HG03066 (cell line): Measurements from ENCODE around the gene SRGAP1.
A peak's percentile ranks its signal among the peaks of the same experiment; 100 is the strongest.
"Not testable (repeated sequence)": the region's sequence is repeated elsewhere in the genome, so short reads cannot be mapped to it uniquely, and the experiment has no call there.

Experiments used
- ATAC-seq: cut with Tn5 transposase; IDR thresholded peaks from one replicate; pipeline ENCODE4 v1.9.1; 2021; ENCODE audit warnings: low read depth; ENCODE audit not compliant: unreplicated experiment

SRGAP1 gene

GRCh38 chr12:64178122-64178521 lies 333.6 kb downstream of the SRGAP1 start:
- ATAC-seq, result no peak

- ATAC-seq, result no peak
Measured at GRCh38 chr12:64180951-64181350, 336.5 kb downstream of the SRGAP1 start.

GRCh38 chr12:64181430-64182291 lies 337.2 kb downstream of the SRGAP1 start:
- no peak for ATAC-seq

GRCh38 chr12:64184216-64184615 lies 339.7 kb downstream of the SRGAP1 start:
- no peak for ATAC-seq

- peak; percentile 69 for ATAC-seq
Measured at GRCh38 chr12:64186789-64187188, 342.3 kb downstream of the SRGAP1 start.

- ATAC-seq, result no peak
Measured at GRCh38 chr12:64187370-64187769, 342.9 kb downstream of the SRGAP1 start.

GRCh38 chr12:64187794-64188193 lies 343.3 kb downstream of the SRGAP1 start:
- no peak for ATAC-seq

GRCh38 chr12:64189530-64189929 lies 345.0 kb downstream of the SRGAP1 start:
- ATAC-seq, result no peak

- ATAC-seq, result no peak
Measured at GRCh38 chr12:64190140-64190539, 345.6 kb downstream of the SRGAP1 start.

- ATAC-seq, result peak; percentile 87
Measured at GRCh38 chr12:64192644-64193444, 348.3 kb downstream of the SRGAP1 start.

- ATAC-seq, result no peak
Measured at GRCh38 chr12:64193931-64194330, 349.4 kb downstream of the SRGAP1 start.

- no peak for ATAC-seq
Measured at GRCh38 chr12:64194333-64195149, 350.0 kb downstream of the SRGAP1 start.

- not testable (repeated sequence) for ATAC-seq
Measured at GRCh38 chr12:64195841-64196240, 351.3 kb downstream of the SRGAP1 start.

GRCh38 chr12:64203036-64203435 lies 358.5 kb downstream of the SRGAP1 start:
- ATAC-seq, result no peak

- no peak for ATAC-seq
Measured at GRCh38 chr12:64203775-64204174, 359.3 kb downstream of the SRGAP1 start.

GRCh38 chr12:64205542-64205941 lies 361.0 kb downstream of the SRGAP1 start:
- ATAC-seq, result no peak

- ATAC-seq, result no peak
Measured at GRCh38 chr12:64207453-64207852, 363.0 kb downstream of the SRGAP1 start.
